Fibroblast of lung (primary cell): ENCODE data around the gene METTL16. TPM values are rescaled to one million over a fixed set of nuclear protein-coding genes. Genes with fewer than 3 reads are reported as not detected.

Experiments
- DNase-seq, 2 donors: peaks; one replicate each; pipeline versions ENCODE4 v3.0.0 to v3.0.0-alpha.2; 2010; ENCODE audit warnings: low read depth in 2 of 2
- H2AFZ ChIP-seq: 2 replicates; pipeline ENCODE4 v1.5.1; 2012; ENCODE audit warnings: low read length, control low read depth, inconsistent platforms
- H3K27ac ChIP-seq: 2 replicates; pipeline ENCODE4 v1.5.1; 2011; ENCODE audit warnings: low read length, control low read depth; ENCODE audit not compliant: insufficient read depth
- H3K27me3 ChIP-seq: 2 replicates; pipeline ENCODE4 v1.5.1; 2011; ENCODE audit warnings: mild to moderate bottlenecking, low read length; ENCODE audit not compliant: control insufficient read depth, insufficient read depth
- H3K36me3 ChIP-seq: 2 replicates; pipeline ENCODE4 v1.5.1; 2011; ENCODE audit warnings: low read length; ENCODE audit not compliant: control insufficient read depth, insufficient read depth
- H3K4me1 ChIP-seq: 2 replicates; pipeline ENCODE4 v1.5.1; 2011; ENCODE audit warnings: low read length; ENCODE audit not compliant: control insufficient read depth, insufficient read depth; ENCODE audit errors: extremely low read depth
- H3K4me2 ChIP-seq: 2 replicates; pipeline ENCODE4 v1.5.1; 2011; ENCODE audit warnings: low read length, control low read depth; ENCODE audit not compliant: insufficient read depth; ENCODE audit errors: extremely low read depth
- H3K4me3 ChIP-seq, 4 experiments: fragments of 200-600 bp in 1 of 4; sonication (generic) in 1 of 4; replicated peaks in 1 of 4; 2 replicates each; pipeline ENCODE4 v1.5.1; 2011 to 2016; ENCODE audit warnings: low read length in 4 of 4, low read depth in 3 of 4, mild to moderate bottlenecking in 3 of 4, control low read depth in 2 of 4, inconsistent platforms in 1 of 4, mixed read lengths in 1 of 4; ENCODE audit not compliant: insufficient read depth in 1 of 4; ENCODE audit errors: control extremely low read depth in 1 of 4
- H3K79me2 ChIP-seq: 2 replicates; pipeline ENCODE4 v1.5.1; 2012; ENCODE audit warnings: mild to moderate bottlenecking, low read length, inconsistent platforms; ENCODE audit not compliant: control insufficient read depth, insufficient read depth
- H3K9ac ChIP-seq: 2 replicates; pipeline ENCODE4 v1.5.1; 2011; ENCODE audit warnings: mild to moderate bottlenecking, low read length, control low read depth; ENCODE audit not compliant: insufficient read depth
- H3K9me3 ChIP-seq: 2 replicates; pipeline ENCODE4 v1.5.1; 2012; ENCODE audit warnings: low read depth, low read length; ENCODE audit not compliant: control insufficient read depth, insufficient read depth
- H4K20me1 ChIP-seq: 2 replicates; pipeline ENCODE4 v1.5.1; 2011; ENCODE audit warnings: low read length; ENCODE audit not compliant: control insufficient read depth, insufficient read depth; ENCODE audit errors: extremely low read depth
- CTCF ChIP-seq, 2 donors: IDR thresholded peaks in 1 of 2; conservative IDR thresholded peaks in 1 of 2; 1 replicate in 1 of 2; 2 replicates in 1 of 2; pipeline ENCODE4 v1.5.1; 2011 to 2012; ENCODE audit warnings: low read length in 2 of 2, control low read depth in 1 of 2, inconsistent platforms in 1 of 2, low read depth in 1 of 2, mild to moderate bottlenecking in 1 of 2
- EZH2 ChIP-seq: IDR thresholded peaks from 2 replicates; pipeline ENCODE4 v1.5.1; 2012; ENCODE audit warnings: low read length, control low read depth, mild to moderate bottlenecking; ENCODE audit errors: missing control alignments
- polyA plus RNA-seq, 2 donors: library from polyadenylated mRNA; depleted of rRNA in 1 of 2; stranded (reverse) in 1 of 2; unstranded in 1 of 2; fragments of >200 nt; gene quantifications; 2 replicates each; pipeline ENCODE4 v1.2.1, GENCODE V29; 2011 to 2012; ENCODE audit warnings: missing spikeins in 1 of 2
- total RNA-seq: library from RNA; depleted of rRNA; stranded (reverse); fragments of >200 nt; gene quantifications from 2 replicates; pipeline ENCODE4 v1.2.1, GENCODE V29; 2014

METTL16 gene
- total and polyA plus RNA-seq, 2 donors (not counting 1 experiment from before 2014, with no cell fraction given), result 12.2 to 13.4 TPM

GRCh38 chr17:2423271-2423670 is 88.4 kb downstream of the METTL16 start:
- Histone ChIP-seq H3K9ac (no peak overlapping the region), H3K27ac (no peak overlapping the region), H3K27me3 (no peaks in the 10 kb centered on the region), H2AFZ (no peak overlapping the region), H3K4me3 (no peak overlapping the region), H3K4me1 (peaks cover 11% of the 10 kb centered on the region), H3K79me2 (no peaks in the 10 kb centered on the region), H4K20me1 (no peaks in the 10 kb centered on the region), H3K4me2 (no peak overlapping the region), H3K9me3 (no peaks in the 10 kb centered on the region), H3K36me3 (peaks cover 3% of the 10 kb centered on the region)
- no peak for DNase-seq
- TF ChIP-seq EZH2, result no peak
- TF ChIP-seq CTCF (conservative IDR thresholded peaks at IDR 0.05 in 1 of 2, IDR thresholded peaks at IDR 0.05 in 1 of 2; ENCODE audit: low read depth in 1 of 2, low read length in 2 of 2), result no peak

GRCh38 chr17:2421315-2422147 is 90.2 kb downstream of the METTL16 start:
- no peak for TF ChIP-seq EZH2
- TF ChIP-seq CTCF (conservative IDR thresholded peaks at IDR 0.05 in 1 of 2, IDR thresholded peaks at IDR 0.05 in 1 of 2; ENCODE audit: low read depth in 1 of 2, low read length in 2 of 2), result peak; percentile 15 to 37
- Histone ChIP-seq H3K27me3 (no peaks in the 10 kb centered on the region), H4K20me1 (no peaks in the 10 kb centered on the region), H3K9me3 (no peaks in the 10 kb centered on the region), H3K4me1 (peaks cover 14% of the 10 kb centered on the region), H3K27ac (no peak overlapping the region), H3K9ac (no peak overlapping the region), H2AFZ (no peak overlapping the region), H3K4me2 (no peak overlapping the region), H3K4me3 (no peak overlapping the region), H3K36me3 (peaks cover 3% of the 10 kb centered on the region), H3K79me2 (no peaks in the 10 kb centered on the region)
- DNase-seq, result peak in 1 of 2 donors; percentile 58

- Histone ChIP-seq H2AFZ (no peak overlapping the region), H4K20me1 (no peaks in the 10 kb centered on the region), H3K4me3 (no peak overlapping the region), H3K9me3 (no peaks in the 10 kb centered on the region), H3K27me3 (no peaks in the 10 kb centered on the region), H3K4me1 (peaks cover 14% of the 10 kb centered on the region), H3K27ac (no peak overlapping the region), H3K9ac (no peak overlapping the region), H3K36me3 (peaks cover 3% of the 10 kb centered on the region), H3K4me2 (no peak overlapping the region), H3K79me2 (no peaks in the 10 kb centered on the region)
- no peak for TF ChIP-seq CTCF (conservative IDR thresholded peaks at IDR 0.05 in 1 of 2, IDR thresholded peaks at IDR 0.05 in 1 of 2; ENCODE audit: low read depth in 1 of 2, low read length in 2 of 2)
- no peak for TF ChIP-seq EZH2
- DNase-seq, result no peak
Measured at GRCh38 chr17:2420176-2420575, 91.5 kb downstream of the METTL16 start.
